ENCODE measurements around the gene GALNT16. TPM values are rescaled to one million over a fixed set of nuclear protein-coding genes. Genes with fewer than 3 reads are reported as not detected.

GALNT16 gene
- total and polyA plus RNA-seq, 2 experiments from 2014 or later = 1.7 to 2.6 TPM

GRCh38 chr14:69259168-69259526 lies 811 bp upstream of the GALNT16 start:
- no peaks in the 10 kb centered on the region for H3K36me3 ChIP-seq (replicated peaks; ENCODE audit: insufficient read depth, low read depth)
- peaks cover 40% of the 10 kb centered on the region for H3K27me3 ChIP-seq
- WGBS (ENCODE audit: low lambda C conversion rate, missing lambda C conversion rate) = 19% methylated on average over 14 of the region's 14 CpGs
- H3K79me2 ChIP-seq = no peaks in the 10 kb centered on the region
- no peaks in the 10 kb centered on the region for H4K20me1 ChIP-seq (ENCODE audit: insufficient read depth, poor library complexity, severe bottlenecking)
- DNase-seq (ENCODE audit: low spot score) = no peak
- H3K9me2 ChIP-seq (replicated peaks; ENCODE audit: insufficient read depth) = no peaks in the 10 kb centered on the region
- peak overlapping the region; percentile 93 for H2AFZ ChIP-seq
- peaks cover 11% of the 10 kb centered on the region for H3K4me1 ChIP-seq (ENCODE audit: insufficient read depth)
- H3K4me3 ChIP-seq = peak overlapping the region; percentile 90
- no peak overlapping the region for H3K27ac ChIP-seq
- no peaks in the 10 kb centered on the region for H3K9me3 ChIP-seq (ENCODE audit: low read depth)
- no peak for TF ChIP-seq EZH2phosphoT487 (IDR thresholded peaks at IDR 0.05; ENCODE audit: low read depth, severe bottlenecking, unreplicated experiment)
- H3K4me2 ChIP-seq = peak overlapping the region; percentile 100

GRCh38 chr14:69260190-69260860 lies 367 bp downstream of the GALNT16 start:
- peaks cover 40% of the 10 kb centered on the region for H3K27me3 ChIP-seq
- peak overlapping the region; percentile 90 for H3K4me3 ChIP-seq
- no peak overlapping the region for H3K27ac ChIP-seq
- TF ChIP-seq EZH2 (IDR thresholded peaks at IDR 0.05; ENCODE audit: borderline replicate concordance) = peak; percentile 1
- TF ChIP-seq, protein P1, sequence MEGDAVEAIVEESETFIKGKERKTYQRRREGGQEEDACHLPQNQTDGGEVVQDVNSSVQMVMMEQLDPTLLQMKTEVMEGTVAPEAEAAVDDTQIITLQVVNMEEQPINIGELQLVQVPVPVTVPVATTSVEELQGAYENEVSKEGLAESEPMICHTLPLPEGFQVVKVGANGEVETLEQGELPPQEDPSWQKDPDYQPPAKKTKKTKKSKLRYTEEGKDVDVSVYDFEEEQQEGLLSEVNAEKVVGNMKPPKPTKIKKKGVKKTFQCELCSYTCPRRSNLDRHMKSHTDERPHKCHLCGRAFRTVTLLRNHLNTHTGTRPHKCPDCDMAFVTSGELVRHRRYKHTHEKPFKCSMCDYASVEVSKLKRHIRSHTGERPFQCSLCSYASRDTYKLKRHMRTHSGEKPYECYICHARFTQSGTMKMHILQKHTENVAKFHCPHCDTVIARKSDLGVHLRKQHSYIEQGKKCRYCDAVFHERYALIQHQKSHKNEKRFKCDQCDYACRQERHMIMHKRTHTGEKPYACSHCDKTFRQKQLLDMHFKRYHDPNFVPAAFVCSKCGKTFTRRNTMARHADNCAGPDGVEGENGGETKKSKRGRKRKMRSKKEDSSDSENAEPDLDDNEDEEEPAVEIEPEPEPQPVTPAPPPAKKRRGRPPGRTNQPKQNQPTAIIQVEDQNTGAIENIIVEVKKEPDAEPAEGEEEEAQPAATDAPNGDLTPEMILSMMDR (IDR thresholded peaks at IDR 0.05; ENCODE audit: poor library complexity) = no peak
- peak overlapping the region; percentile 100 for H3K4me2 ChIP-seq
- no peaks in the 10 kb centered on the region for H3K9me2 ChIP-seq (replicated peaks; ENCODE audit: insufficient read depth)
- no peaks in the 10 kb centered on the region for H3K36me3 ChIP-seq (replicated peaks; ENCODE audit: insufficient read depth, low read depth)
- H3K4me1 ChIP-seq (ENCODE audit: insufficient read depth) = peaks cover 11% of the 10 kb centered on the region
- no peaks in the 10 kb centered on the region for H4K20me1 ChIP-seq (ENCODE audit: insufficient read depth, poor library complexity, severe bottlenecking)
- peak; percentile 61 for DNase-seq (ENCODE audit: low spot score)
- no peaks in the 10 kb centered on the region for H3K9me3 ChIP-seq (ENCODE audit: low read depth)
- H3K79me2 ChIP-seq = no peaks in the 10 kb centered on the region
- 2% methylated on average over 41 of the region's 78 CpGs for WGBS (ENCODE audit: low lambda C conversion rate, missing lambda C conversion rate)
- H2AFZ ChIP-seq = peak overlapping the region; percentile 93

GRCh38 chr14:69260861-69261564 lies 1.1 kb downstream of the GALNT16 start:
- Histone ChIP-seq H2AFZ (peak overlapping the region; percentile 93), H3K27ac (peak overlapping the region; percentile 64), H3K27me3 (peaks cover 40% of the 10 kb centered on the region), H3K4me3 (peak overlapping the region; percentile 90), H4K20me1 (ENCODE audit: insufficient read depth, poor library complexity, severe bottlenecking) (no peaks in the 10 kb centered on the region), H3K36me3 (replicated peaks; ENCODE audit: insufficient read depth, low read depth) (no peaks in the 10 kb centered on the region), H3K4me1 (ENCODE audit: insufficient read depth) (peaks cover 11% of the 10 kb centered on the region), H3K9me2 (replicated peaks; ENCODE audit: insufficient read depth) (no peaks in the 10 kb centered on the region), H3K9me3 (ENCODE audit: low read depth) (no peaks in the 10 kb centered on the region), H3K4me2 (peak overlapping the region; percentile 100), H3K79me2 (no peaks in the 10 kb centered on the region)
- WGBS (ENCODE audit: low lambda C conversion rate, missing lambda C conversion rate) = 1% methylated on average over 43 of the region's 64 CpGs
- peak; percentile 76 for DNase-seq (ENCODE audit: low spot score)
- TF ChIP-seq EZH2phosphoT487 (IDR thresholded peaks at IDR 0.05; ENCODE audit: low read depth, severe bottlenecking, unreplicated experiment) (no peak), EZH2 (IDR thresholded peaks at IDR 0.05; ENCODE audit: borderline replicate concordance) (no peak)
- TF ChIP-seq, protein P1 (IDR thresholded peaks at IDR 0.05; ENCODE audit: poor library complexity) = peak; percentile 64

DNA sequence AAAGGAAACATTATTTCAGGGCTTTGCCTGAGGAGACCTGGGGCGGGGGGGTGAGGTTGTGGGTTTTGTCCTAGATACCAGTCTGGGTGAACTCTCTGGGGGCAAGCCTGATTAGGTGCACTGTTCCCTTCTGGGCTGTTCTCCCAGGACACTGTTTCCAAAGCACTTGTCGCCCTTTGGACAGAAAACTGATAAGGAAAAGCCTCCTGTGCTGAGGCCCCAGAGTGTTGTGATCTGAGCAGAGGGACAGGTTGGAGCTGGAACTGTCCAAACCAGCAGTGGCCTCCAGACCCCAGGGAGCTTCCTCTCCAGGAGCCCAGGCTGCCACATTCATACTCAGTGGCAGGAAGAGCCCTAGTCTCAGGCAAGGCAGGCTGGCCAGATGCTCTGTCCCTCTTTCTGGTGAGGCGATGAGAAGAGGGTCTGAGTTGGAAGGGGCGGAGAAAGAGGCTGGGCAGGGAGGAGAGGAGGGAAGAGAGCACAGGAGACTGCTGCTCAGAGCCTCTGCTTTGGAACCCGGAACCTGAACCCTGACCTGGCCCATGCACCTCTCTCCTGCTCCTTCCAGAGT lies 1.9 kb downstream of the GALNT16 start:
- Histone ChIP-seq H3K27me3 (peaks cover 36% of the 10 kb centered on the region), H3K4me3 (no peak overlapping the region), H3K27ac (peak overlapping the region; percentile 64), H3K4me2 (peak overlapping the region; percentile 100), H3K4me1 (ENCODE audit: insufficient read depth) (peaks cover 11% of the 10 kb centered on the region), H3K9me3 (ENCODE audit: low read depth) (no peaks in the 10 kb centered on the region), H3K79me2 (no peaks in the 10 kb centered on the region), H3K9me2 (replicated peaks; ENCODE audit: insufficient read depth) (no peaks in the 10 kb centered on the region), H3K36me3 (replicated peaks; ENCODE audit: insufficient read depth, low read depth) (no peaks in the 10 kb centered on the region), H2AFZ (peak overlapping the region; percentile 93), H4K20me1 (ENCODE audit: insufficient read depth, poor library complexity, severe bottlenecking) (no peaks in the 10 kb centered on the region)
- DNase-seq (ENCODE audit: low spot score) = peak; percentile 64
- TF ChIP-seq EZH2phosphoT487 (IDR thresholded peaks at IDR 0.05; ENCODE audit: low read depth, severe bottlenecking, unreplicated experiment) = no peak
- TF ChIP-seq, protein P1 (IDR thresholded peaks at IDR 0.05; ENCODE audit: poor library complexity) = no peak
- TF ChIP-seq EZH2 (IDR thresholded peaks at IDR 0.05; ENCODE audit: borderline replicate concordance) = no peak
- 23% methylated on average over 5 of the region's 5 CpGs for WGBS (ENCODE audit: low lambda C conversion rate, missing lambda C conversion rate)
